ENCODE data around the gene ACAP2.
"Not testable (repeated sequence)": the region's sequence is repeated elsewhere in the genome, so short reads cannot be mapped to it uniquely, and the experiment has no call there.

Gene ACAP2

GRCh38 chr3:195441992-195442572 lies 738 bp downstream of the ACAP2 start:
- peak; percentile 55 to 58 for DNase-seq

- DNase-seq, result peak in 1 of 2 donors; percentile 19
Observed at GRCh38 chr3:195441476-195441991, 1.3 kb downstream of the ACAP2 start.

- no peak for DNase-seq
Observed at GRCh38 chr3:195441051-195441450, 1.8 kb downstream of the ACAP2 start.

GRCh38 chr3:195440379-195440778 lies 2.4 kb downstream of the ACAP2 start:
- no peak for DNase-seq

- no peak for DNase-seq
Observed at GRCh38 chr3:195438371-195438770, 4.4 kb downstream of the ACAP2 start.

GRCh38 chr3:195425849-195426248 lies 17.0 kb downstream of the ACAP2 start:
- DNase-seq, result no peak

- no peak for DNase-seq
Observed at GRCh38 chr3:195423818-195424217, 19.0 kb downstream of the ACAP2 start.

GRCh38 chr3:195421400-195421799 lies 21.4 kb downstream of the ACAP2 start:
- DNase-seq, result no peak

GRCh38 chr3:195416795-195417194 lies 26.0 kb downstream of the ACAP2 start:
- DNase-seq, result no peak

- DNase-seq, result no peak
Observed at GRCh38 chr3:195411836-195412235, 31.0 kb downstream of the ACAP2 start.

GRCh38 chr3:195410546-195410945 lies 32.3 kb downstream of the ACAP2 start:
- DNase-seq, result no peak

- no peak for DNase-seq
Observed at GRCh38 chr3:195407531-195408409, 35.0 kb downstream of the ACAP2 start.

GRCh38 chr3:195405651-195406050 lies 37.2 kb downstream of the ACAP2 start:
- DNase-seq, result no peak

GRCh38 chr3:195403841-195404408 lies 38.9 kb downstream of the ACAP2 start:
- no peak for DNase-seq

- no peak for DNase-seq
Observed at GRCh38 chr3:195403244-195403643, 39.6 kb downstream of the ACAP2 start.

- no peak for DNase-seq
Observed at GRCh38 chr3:195401943-195402342, 40.9 kb downstream of the ACAP2 start.

- DNase-seq, result not testable (repeated sequence)
Observed at GRCh38 chr3:195398460-195398859, 44.4 kb downstream of the ACAP2 start.

GRCh38 chr3:195397524-195397923 lies 45.3 kb downstream of the ACAP2 start:
- no peak for DNase-seq

- DNase-seq, result no peak
Observed at GRCh38 chr3:195395208-195395816, 47.5 kb downstream of the ACAP2 start.

GRCh38 chr3:195394700-195395099 lies 48.1 kb downstream of the ACAP2 start:
- DNase-seq, result no peak

- DNase-seq, result no peak
Observed at GRCh38 chr3:195394024-195394423, 48.8 kb downstream of the ACAP2 start.

- DNase-seq, result no peak
Observed at GRCh38 chr3:195388380-195388779, 54.4 kb downstream of the ACAP2 start.

GRCh38 chr3:195386739-195387138 lies 56.1 kb downstream of the ACAP2 start:
- no peak for DNase-seq

All from CD4-positive, alpha-beta T cell treated with Interleukin-4 for 1 hour (primary cell).